Measurements from ENCODE around the gene PCBP3.
"Not testable (repeated sequence)": the region's sequence is repeated elsewhere in the genome, so short reads cannot be mapped to it uniquely, and the experiment has no call there.

The PCBP3 gene

GRCh38 chr21:45643021-45643980 is at the start of gene PCBP3:
Gene PCBP3 (plus strand): TSS chr21:45643725. CDS start chr21:45850086, 206,361 bp downstream.
- peak; percentile 96 to 98 (median 96) for DNase-seq (ENCODE audit: low read depth in 3 of 3)

DNA sequence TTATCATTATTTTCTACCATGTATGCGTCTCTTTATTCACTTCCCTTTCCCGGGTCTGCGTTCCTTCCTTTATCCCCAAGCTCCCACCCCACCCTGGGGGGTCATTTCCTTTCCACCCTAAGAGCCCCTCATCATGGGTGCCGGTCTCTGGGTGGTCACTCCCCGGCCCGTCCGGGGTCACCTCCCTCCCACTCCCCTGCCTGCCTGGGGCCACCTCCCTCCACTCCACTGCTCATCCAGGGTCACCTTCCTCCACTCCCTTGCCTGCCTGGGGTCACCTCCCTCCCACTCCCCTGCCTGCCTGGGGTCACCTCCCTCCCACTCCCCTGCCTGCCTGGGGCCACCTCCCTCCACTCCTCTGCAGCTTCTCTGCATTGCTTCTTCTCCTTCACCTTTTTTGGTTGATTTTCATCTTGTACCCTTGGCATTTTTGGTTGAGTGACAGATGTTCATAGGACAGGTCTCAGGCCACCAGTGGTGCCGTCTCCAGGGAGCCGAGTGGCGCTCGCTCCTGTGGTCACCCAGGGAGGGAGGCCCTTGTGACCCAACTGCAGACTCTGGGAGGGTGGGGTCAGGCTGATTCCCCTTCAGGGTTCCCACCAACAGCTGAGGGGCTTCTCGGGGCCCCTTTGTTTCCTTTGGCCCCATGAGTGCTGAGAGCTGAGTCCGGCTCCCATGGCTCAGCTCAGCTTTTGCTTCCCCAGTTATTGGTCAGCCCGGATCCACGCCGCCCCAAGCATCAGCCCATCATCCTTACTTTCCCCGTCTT is 48.6 kb upstream of the PCBP3 start:
- DNase-seq (ENCODE audit: low read depth in 3 of 3) = no peak

DNA sequence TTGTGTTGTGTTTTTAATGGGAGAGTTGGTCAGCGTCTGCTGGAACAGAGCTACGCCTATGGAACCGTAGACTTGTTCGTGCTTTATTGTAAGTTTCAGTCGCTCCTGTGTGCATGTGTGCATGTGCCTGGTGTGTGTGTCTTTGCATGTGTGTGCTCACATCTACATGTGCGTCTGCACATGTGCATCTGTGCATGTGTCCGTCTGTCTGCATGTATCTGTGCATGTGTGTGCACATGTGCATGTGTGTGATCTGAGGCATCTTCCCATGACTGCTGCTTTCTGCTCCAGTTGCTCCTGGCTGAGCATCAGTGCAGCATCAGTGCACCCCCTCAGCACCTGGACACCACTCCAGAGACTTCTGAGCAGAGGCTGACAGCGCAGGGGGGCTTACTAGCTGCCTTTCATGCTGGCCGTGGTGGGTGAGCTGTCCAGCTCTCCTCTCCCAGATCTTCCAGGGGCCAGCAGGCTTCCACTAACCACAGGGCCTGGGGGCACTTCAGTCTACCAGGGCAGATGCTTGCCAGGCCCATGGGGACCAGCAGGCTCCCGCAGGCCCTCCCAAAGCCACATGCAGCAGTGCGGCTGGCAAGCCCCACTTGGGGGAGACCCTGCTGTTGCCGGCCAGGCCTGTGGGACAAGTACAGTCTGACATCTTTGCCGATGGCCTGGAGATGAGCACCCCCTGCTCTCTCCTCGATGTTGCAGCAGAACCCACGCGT is 47.8 kb upstream of the PCBP3 start:
- DNase-seq (ENCODE audit: low read depth in 3 of 3) = no peak

- peak; percentile 71 to 79 (median 78) for DNase-seq (ENCODE audit: low read depth in 3 of 3)
Measured at GRCh38 chr21:45596704-45597318, 46.7 kb upstream of the PCBP3 start.

- DNase-seq (ENCODE audit: low read depth in 3 of 3) = no peak
Measured at GRCh38 chr21:45598109-45598508, 45.4 kb upstream of the PCBP3 start.

DNA sequence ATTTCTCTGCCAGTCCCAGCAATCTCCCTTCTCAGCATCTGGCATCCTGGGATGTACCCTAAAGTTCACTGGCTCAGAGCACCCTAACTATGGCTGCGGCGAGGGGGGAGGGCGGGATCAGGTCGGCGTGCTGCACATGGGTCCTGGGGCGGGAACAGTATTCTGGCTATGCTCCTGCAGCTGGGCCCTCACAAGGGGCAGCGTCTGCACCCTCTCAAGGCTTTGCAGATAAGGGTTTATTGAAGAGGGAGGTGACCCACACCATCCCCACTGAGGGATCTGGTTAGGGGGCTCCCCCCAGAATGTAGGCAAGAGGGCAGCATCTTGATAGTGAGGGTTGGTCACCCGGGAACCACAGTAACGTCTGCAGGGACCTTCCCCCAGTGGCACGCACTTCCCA is 44.9 kb upstream of the PCBP3 start:
- no peak for DNase-seq (ENCODE audit: low read depth in 3 of 3)

- no peak for DNase-seq (ENCODE audit: low read depth in 3 of 3)
Measured at GRCh38 chr21:45599146-45599581, 44.4 kb upstream of the PCBP3 start.

DNA sequence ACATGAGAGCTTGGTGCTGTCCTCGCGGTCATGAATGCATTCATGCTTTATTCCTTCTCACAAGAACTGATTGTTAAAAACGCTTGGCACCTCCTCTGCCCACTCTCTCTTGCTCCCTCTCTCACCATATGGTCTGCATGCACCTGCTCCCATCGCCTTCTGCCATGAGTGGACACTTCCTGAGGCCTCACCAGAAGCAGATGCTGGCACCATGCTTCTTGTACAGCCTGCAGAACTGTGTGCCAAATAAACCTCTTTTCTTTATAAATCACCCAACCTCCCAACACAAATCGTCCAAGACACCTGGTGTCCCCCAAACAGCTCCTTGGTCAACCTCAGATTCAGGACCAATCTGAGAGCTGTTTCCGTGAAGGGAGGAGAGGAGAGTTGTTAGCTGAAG is 43.3 kb upstream of the PCBP3 start:
- no peak for DNase-seq (ENCODE audit: low read depth in 3 of 3)

GRCh38 chr21:45601551-45601950 is 42.0 kb upstream of the PCBP3 start:
- no peak for DNase-seq (ENCODE audit: low read depth in 3 of 3)

DNA sequence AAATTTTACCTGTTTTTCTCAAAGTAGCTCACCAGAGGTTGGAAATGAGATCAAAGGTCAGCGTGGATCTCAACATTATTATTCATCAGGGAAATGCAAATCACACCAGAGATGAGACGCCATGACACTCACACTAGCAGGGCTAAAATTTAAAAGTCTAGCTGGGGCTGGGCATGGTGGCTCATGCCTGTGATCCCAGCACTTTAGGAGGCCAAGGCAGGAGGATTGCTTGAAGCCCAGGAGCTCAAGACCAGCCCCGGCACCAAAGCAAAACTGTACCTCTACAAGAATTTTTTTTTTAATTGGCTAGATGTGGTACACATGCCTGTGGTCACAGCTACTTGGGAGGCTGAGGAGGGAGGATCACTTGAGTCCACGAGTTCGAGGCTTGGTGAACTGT is 41.4 kb upstream of the PCBP3 start:
- DNase-seq (ENCODE audit: low read depth in 3 of 3) = no peak

DNA sequence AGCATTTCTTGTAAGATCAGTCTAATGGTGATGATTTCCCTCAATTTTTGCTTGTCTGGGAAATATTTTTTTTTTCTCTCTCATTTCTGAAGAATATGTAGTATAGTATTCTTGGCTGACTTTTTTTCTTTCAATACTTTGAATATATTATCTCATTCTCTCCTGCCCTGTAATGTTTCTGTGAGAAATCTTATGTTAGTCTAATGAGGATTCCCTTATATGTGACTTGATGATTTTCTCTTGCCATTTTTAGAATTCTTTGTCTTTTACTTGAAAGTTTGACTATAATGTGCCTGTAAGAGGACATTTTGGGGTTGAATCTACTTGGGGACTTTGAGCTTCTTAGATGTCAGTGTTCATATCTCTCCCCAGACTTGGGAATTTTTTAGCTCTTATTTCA is 40.0 kb upstream of the PCBP3 start:
- DNase-seq (ENCODE audit: low read depth in 3 of 3) = no peak

GRCh38 chr21:45604681-45605080 is 38.8 kb upstream of the PCBP3 start:
- not testable (repeated sequence) for DNase-seq (ENCODE audit: low read depth in 3 of 3)

DNA sequence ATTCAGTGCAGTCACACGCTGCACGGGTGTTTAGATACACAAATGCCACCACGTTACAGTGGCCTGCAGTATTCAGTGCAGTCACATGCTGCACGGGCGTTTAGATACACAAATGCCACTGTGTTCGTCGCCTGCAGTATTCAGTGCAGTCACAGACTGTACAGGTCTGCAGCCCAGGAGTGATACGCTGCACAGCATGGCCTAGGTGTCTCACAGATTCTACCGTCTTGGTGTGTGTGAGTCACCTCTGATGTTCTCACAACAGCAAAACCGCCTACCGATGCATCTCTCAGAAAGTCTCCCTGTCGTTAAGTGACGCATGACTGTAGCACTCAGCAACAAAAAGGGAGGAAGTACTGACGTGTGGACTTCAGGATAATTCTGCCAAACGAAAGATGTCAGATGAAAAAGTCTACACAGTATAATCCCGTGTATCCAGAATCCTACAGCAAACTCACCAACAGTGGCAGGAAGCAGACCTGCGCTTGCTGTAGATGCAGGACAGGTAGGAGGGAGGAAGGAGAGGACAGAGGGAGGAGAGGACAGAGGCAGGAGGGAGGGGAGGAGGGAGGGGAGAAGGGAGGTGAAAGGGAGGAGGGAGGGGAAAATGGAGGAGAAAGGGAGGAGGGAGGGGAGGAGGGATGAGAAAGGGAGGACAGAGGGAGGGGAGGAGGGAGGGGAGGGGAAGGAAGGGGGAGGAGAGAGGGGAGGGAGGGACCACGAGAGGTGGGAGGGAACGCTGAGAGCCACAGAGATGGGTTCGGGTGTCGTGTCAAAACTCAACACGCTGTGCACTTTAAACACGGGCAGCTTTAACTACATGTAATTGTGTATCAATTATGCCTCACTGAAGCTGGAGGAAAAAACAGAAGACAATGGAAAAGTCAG is 36.3 kb upstream of the PCBP3 start:
- peak in 1 of 3 experiments; percentile 43 for DNase-seq (ENCODE audit: low read depth in 3 of 3)

DNA sequence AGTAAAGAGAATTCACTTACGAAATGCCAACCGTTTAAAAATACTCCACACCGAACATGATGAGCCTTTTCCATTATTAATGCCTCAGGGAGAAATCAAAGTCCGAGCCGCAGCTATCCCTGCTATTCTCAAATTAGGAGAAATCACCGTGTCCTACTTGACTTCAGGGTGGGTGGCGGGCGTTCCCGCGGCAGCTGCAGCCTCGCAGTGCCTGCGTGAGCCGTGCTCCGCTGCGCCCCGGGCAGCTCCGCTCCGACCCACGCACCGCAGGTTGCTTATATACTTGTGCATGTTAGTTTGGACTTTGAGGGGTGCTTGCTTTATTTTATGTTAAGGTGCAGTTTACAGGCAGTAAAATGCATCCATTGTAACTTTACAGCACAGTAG is 35.6 kb upstream of the PCBP3 start:
- DNase-seq (ENCODE audit: low read depth in 3 of 3) = no peak

DNA sequence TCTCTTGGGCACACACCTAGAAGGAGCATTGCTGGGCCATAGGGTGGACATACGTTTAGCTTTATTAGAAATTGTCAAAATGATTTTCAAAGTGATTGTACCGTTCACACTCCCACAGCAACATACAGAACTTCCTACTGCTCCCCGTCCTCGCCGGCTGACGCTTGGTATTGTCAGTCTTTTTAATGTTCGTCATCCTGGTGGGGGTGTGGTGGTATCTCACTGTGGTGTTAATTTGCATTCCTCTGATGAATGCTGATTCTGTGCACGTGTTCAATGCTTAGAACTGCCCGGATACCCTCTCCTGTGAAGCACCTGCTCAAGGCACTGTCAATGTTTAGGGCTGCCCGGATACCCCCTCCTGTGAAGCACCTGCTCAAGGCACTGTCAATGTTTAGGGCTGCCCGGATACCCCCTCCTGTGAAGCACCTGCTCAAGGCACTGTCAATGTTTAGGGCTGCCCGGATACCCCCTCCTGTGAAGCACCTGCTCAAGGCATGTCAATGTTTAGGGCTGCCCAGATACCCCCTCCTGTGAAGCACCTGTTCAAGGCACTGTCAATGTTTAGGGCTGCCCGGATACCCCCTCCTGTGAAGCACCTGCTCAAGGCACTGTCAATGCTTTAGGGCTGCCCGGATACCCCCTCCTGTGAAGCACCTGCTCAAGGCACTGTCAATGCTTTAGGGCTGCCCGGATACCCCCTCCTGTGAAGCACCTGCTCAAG is 34.6 kb upstream of the PCBP3 start:
- DNase-seq (ENCODE audit: low read depth in 3 of 3) = not testable (repeated sequence)

DNA sequence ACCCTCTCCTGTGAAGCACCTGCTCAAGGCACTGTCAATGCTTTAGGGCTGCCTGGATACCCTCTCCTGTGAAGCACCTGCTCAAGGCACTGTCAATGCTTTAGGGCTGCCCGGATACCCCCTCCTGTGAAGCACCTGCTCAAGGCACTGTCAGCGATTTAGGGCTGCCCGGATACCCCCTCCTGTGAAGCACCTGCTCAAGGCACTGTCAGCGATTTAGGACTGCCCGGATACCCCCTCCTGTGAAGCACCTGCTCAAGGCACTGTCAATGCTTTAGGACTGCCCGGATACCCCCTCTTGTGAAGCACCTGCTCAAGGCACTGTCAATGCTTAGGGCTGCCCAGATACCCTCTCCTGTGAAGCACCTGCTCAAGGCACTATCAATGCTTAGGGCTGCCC is 33.9 kb upstream of the PCBP3 start:
- DNase-seq (ENCODE audit: low read depth in 3 of 3) = not testable (repeated sequence)

- DNase-seq (ENCODE audit: low read depth in 3 of 3) = no peak
Measured at GRCh38 chr21:45611296-45611695, 32.2 kb upstream of the PCBP3 start.

GRCh38 chr21:45611939-45612664 is 31.4 kb upstream of the PCBP3 start:
- no peak for DNase-seq (ENCODE audit: low read depth in 3 of 3)

DNA sequence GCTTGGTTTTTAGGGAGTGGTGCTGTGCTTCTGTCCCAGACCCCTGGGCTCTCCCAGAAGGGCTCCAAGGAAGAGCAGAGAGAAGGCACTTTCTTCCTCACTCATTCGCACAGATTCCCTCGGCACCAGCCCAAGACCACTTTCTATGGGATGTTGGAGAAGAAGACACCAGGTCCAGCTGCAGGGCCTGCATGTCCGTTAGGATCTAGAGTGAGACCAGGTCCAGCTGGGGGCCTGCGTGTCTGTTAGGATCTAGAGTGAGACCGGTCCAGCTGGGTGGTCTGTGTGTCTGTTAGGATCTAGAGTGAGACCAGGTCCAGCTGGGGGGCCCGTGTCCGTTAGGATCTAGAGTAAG is 30.9 kb upstream of the PCBP3 start:
- not testable (repeated sequence) for DNase-seq (ENCODE audit: low read depth in 3 of 3)
